Parathyroid adenoma (tissue), 2 donors: ENCODE measurements around the gene RPUSD1.

Experiments used
- H2AFZ ChIP-seq: fragments of 300-600 bp; sonication (generic); one replicate; pipeline ENCODE4 v1.7.0; 2017; ENCODE audit warnings: antibody characterized with exemption, mild to moderate bottlenecking
- H3K27ac ChIP-seq: fragments of 300-600 bp; sonication (generic); one replicate; pipeline ENCODE4 v1.7.0; 2017
- H3K27me3 ChIP-seq: fragments of 300-600 bp; sonication (generic); one replicate; pipeline ENCODE4 v1.7.0; 2017; ENCODE audit warnings: low read length; ENCODE audit not compliant: control insufficient read depth, insufficient read depth
- H3K36me3 ChIP-seq: fragments of 300-600 bp; sonication (generic); one replicate; pipeline ENCODE4 v1.7.0; 2017; ENCODE audit warnings: low read length; ENCODE audit not compliant: control insufficient read depth, insufficient read depth
- H3K4me1 ChIP-seq: fragments of 300-600 bp; sonication (generic); one replicate; pipeline ENCODE4 v1.7.0; 2017; ENCODE audit warnings: control low read depth
- H3K4me2 ChIP-seq: fragments of 300-600 bp; sonication (generic); one replicate; pipeline ENCODE4 v1.7.0; 2017; ENCODE audit warnings: low read length
- H3K4me3 ChIP-seq: fragments of 300-600 bp; sonication (generic); one replicate; pipeline ENCODE4 v1.7.0; 2017; ENCODE audit warnings: low read depth, low read length
- H3K79me2 ChIP-seq: fragments of 300-600 bp; sonication (generic); one replicate; pipeline ENCODE4 v1.7.0; 2017; ENCODE audit warnings: control low read depth
- H3K9ac ChIP-seq: fragments of 300-600 bp; sonication (generic); one replicate; pipeline ENCODE4 v1.7.0; 2017; ENCODE audit warnings: mild to moderate bottlenecking
- H3K9me3 ChIP-seq: fragments of 300-600 bp; sonication (generic); one replicate; pipeline ENCODE4 v1.7.0; 2017; ENCODE audit warnings: low read length; ENCODE audit not compliant: control insufficient read depth
- TF ChIP-seq, protein P1 (sequence below): fragments of 300-600 bp; sonication (generic); IDR thresholded peaks from one replicate; pipeline ENCODE4 v1.7.0; 2017; ENCODE audit warnings: antibody characterized with exemption, mild to moderate bottlenecking
- donor health status: primary hyperparathyroidism.

The RPUSD1 gene

DNA sequence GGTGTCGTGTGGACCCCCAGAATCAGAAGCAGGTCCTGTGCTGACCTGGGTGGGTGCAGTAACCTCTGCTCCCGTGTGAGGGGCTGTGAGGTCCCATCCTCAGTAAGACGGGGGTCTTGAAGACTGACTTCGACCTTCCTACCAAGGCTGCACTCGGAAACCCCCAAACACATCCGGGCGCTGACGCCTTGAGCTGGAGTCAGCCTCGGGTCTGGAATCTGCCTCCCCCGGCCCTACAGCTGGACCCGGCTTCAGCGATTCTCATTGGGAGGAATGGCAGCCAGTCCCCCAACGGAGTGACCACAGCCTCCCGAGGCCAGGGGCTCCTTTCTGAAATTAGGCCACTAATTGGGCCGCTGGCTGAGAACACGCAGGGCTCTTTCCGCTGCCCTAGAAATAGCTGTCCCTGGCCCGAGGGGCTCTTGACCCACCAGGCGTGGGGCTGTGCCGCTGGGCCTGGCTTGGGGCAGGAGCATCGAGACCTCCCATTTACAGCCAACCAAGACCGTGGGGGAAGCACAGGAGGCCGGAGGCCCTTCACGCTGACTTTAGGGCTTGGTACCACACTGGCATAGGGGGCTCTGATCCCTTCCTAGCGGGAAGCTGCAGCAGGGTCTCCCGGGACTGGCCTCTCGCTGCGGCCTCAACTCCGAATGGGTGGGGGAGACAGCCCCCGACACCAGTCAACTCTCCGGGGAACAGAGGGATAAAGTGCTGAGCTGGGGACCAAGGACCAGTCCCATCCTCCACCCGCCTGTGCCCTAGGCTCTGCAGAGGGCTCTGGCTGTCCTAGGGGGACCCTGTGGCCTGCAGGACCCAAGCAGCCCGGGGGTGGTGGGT is 15.0 kb upstream of the RPUSD1 start:
- H3K36me3 ChIP-seq: no peaks in the 10 kb centered on the region
- no peak overlapping the region for H2AFZ ChIP-seq
- H3K4me2 ChIP-seq: no peak overlapping the region
- H3K27me3 ChIP-seq: no peaks in the 10 kb centered on the region
- no peak overlapping the region for H3K27ac ChIP-seq
- no peak overlapping the region for H3K4me3 ChIP-seq
- TF ChIP-seq, protein P1, sequence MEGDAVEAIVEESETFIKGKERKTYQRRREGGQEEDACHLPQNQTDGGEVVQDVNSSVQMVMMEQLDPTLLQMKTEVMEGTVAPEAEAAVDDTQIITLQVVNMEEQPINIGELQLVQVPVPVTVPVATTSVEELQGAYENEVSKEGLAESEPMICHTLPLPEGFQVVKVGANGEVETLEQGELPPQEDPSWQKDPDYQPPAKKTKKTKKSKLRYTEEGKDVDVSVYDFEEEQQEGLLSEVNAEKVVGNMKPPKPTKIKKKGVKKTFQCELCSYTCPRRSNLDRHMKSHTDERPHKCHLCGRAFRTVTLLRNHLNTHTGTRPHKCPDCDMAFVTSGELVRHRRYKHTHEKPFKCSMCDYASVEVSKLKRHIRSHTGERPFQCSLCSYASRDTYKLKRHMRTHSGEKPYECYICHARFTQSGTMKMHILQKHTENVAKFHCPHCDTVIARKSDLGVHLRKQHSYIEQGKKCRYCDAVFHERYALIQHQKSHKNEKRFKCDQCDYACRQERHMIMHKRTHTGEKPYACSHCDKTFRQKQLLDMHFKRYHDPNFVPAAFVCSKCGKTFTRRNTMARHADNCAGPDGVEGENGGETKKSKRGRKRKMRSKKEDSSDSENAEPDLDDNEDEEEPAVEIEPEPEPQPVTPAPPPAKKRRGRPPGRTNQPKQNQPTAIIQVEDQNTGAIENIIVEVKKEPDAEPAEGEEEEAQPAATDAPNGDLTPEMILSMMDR: no peak
- no peak overlapping the region for H3K9ac ChIP-seq
- no peaks in the 10 kb centered on the region for H3K9me3 ChIP-seq
- H3K4me1 ChIP-seq: peaks cover 2% of the 10 kb centered on the region
- no peaks in the 10 kb centered on the region for H3K79me2 ChIP-seq

DNA sequence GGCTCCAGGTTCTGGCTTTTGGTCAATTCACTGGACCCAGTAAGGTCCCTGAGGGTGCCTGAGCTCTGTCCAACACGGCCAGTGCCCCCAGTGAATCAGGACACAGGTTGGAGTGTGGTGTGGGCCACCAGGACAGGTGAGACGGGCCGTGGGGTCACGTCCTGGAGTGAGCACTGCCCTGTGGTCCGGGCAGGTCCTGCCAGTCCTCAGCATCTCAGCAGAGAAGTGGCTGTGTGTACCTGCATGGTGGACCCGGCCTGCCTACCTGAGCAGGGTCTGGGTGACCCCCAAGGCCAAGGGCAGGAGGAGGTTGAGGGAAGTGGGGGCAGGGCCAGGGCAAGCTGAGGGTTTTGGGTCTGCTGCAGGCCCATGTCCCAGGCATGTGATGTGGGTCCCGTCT is 14.3 kb upstream of the RPUSD1 start:
- no peak overlapping the region for H2AFZ ChIP-seq
- H3K27me3 ChIP-seq: no peaks in the 10 kb centered on the region
- H3K27ac ChIP-seq: no peak overlapping the region
- no peak overlapping the region for H3K9ac ChIP-seq
- H3K9me3 ChIP-seq: no peaks in the 10 kb centered on the region
- no peak overlapping the region for H3K4me2 ChIP-seq
- no peaks in the 10 kb centered on the region for H3K79me2 ChIP-seq
- TF ChIP-seq, protein P1: no peak
- H3K4me1 ChIP-seq: no peaks in the 10 kb centered on the region
- no peak overlapping the region for H3K4me3 ChIP-seq
- H3K36me3 ChIP-seq: no peaks in the 10 kb centered on the region

DNA sequence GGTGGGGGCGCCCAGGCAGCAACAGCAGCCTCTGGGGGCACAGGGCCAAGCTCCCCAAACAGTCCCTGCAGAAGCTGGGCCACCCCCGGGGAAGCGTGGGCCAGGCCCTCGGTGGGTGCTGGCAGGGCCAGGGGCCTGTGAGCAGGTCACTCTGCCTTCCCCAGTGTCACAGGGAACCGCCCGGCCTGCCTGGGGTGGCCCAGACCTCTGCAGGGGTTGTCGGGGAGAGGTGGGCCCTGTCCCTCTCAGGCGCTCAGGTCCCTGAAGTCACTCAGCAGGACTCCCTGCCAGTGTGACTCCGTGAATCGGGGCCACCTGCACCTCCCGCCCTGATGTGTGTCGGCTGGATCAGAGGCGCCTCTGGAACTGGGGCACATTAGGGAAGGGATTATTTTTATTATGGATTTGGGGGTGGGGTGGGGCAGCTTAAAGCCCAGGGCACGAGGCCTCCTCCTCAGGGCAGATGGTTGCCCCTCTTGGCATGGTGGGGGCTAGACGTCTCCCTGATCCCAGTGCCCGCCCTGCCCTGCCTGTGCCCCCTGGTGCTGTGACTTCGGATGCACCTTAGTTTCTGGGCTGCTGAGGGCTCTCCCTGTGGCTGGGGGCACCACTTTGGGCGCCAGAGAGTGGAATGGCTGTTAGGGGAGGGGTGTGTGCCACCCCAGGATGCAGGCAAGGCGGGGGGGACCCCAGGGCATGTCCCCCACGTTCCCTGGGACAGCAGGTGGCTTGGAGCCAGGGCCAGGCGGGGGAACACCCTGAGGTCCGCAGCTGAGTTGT is 13.6 kb upstream of the RPUSD1 start:
- no peak overlapping the region for H2AFZ ChIP-seq
- H3K79me2 ChIP-seq: no peaks in the 10 kb centered on the region
- TF ChIP-seq, protein P1: no peak
- H3K4me3 ChIP-seq: no peak overlapping the region
- no peaks in the 10 kb centered on the region for H3K27me3 ChIP-seq
- H3K27ac ChIP-seq: no peak overlapping the region
- no peaks in the 10 kb centered on the region for H3K4me1 ChIP-seq
- no peaks in the 10 kb centered on the region for H3K36me3 ChIP-seq
- H3K9me3 ChIP-seq: no peaks in the 10 kb centered on the region
- no peak overlapping the region for H3K4me2 ChIP-seq
- H3K9ac ChIP-seq: no peak overlapping the region

DNA sequence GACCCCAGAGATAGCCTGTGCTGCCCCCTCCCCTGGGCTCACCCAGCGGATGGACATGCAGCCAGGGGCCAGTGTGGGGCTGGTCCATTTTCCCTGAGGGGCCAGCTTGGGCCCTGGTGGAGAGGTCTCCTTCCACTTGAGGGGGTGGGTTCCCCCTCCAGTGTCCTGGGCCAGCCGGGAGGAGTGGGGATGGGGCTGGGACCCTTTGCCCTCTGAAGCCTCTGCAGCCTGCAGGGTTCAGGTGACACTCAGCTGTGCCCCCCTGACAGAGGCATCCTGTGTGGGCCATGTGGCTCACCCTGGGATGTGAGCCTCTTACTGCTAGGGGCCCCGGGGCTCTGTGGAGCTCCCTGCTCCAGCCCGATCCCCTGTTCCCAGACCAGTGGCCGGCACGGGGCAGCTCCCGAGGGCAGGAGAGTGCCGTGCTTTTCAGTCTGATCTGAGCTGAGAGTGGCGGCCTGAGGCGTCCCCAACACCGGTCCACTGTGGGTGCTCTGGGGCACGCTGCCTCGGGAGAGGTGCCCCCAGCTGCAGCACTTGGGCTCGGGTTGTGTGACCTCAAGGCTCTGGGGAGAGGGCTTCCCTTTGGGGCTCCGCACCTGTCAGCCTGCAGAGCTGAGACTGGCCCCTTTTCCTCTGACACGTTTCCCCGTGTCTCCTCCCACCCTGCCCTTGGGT is 12.8 kb upstream of the RPUSD1 start:
- H3K4me3 ChIP-seq: no peak overlapping the region
- H3K36me3 ChIP-seq: no peaks in the 10 kb centered on the region
- no peaks in the 10 kb centered on the region for H3K79me2 ChIP-seq
- H3K9me3 ChIP-seq: no peaks in the 10 kb centered on the region
- no peak overlapping the region for H3K9ac ChIP-seq
- TF ChIP-seq, protein P1: no peak
- H3K27ac ChIP-seq: no peak overlapping the region
- H3K4me2 ChIP-seq: no peak overlapping the region
- no peaks in the 10 kb centered on the region for H3K4me1 ChIP-seq
- H3K27me3 ChIP-seq: no peaks in the 10 kb centered on the region
- no peak overlapping the region for H2AFZ ChIP-seq
